Stimulated activated CD4-positive, alpha-beta T cell treated with anti-CD3 and anti-CD28 coated beads, Interleukin-15, amount 100 ng/mL, for 48 hours (primary cell): ENCODE measurements around the gene ANXA7.
"Not testable (repeated sequence)": the region's sequence is repeated elsewhere in the genome, so short reads cannot be mapped to it uniquely, and the experiment has no call there.

Experiments used
- DNase-seq, 2 donors: peaks; one replicate each; pipeline ENCODE4 v3.0.0-alpha.2; 2020; ENCODE audit warnings: low read depth in 2 of 2

The ANXA7 gene

DNA sequence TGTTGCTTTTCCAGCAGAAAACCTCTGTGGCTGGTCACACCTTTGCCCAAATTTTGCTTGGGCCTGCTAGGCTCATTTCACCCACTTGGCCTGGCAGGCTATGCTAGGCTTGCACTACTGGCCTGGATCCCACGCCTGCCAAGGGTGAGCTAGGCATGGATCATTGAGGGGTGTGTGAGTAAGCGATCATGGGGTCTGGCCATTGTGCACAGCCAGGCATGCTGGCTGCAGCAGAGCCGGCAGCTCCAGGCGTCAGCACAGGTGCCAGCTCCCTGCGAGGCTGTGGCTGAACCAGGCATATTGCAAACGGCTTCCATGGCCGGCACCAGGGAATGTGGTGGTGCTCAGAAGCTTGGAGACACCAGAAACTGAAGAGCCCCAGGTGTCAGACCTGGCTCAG, 74.4 kb downstream of the ANXA7 start:
- DNase-seq: no peak

DNA sequence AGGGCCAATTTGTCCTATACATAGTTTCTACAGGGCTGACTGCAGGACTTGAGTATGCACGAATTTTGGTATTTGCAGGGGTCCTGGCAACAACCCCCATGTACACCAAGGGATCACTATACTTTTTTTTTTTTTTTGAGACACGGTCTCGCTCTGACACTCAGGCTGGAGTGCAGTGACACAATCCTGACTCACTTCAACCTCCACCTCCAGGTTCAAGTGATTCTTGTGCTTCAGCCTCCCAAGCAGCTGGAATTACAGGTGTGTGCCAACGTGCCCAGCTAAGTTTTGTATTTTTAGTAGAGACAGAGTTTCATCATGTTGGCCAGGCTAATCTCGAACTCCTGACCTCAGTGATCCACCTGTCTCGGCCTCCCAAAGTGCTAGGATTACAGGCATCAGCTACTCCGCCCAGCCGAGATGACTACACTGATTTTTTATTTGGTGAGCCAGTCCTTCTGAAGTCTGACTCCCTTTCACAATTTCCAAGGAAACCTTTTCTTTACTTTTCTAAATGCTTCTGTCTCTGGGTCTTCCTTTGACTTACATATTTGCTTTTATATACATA, 75.0 kb downstream of the ANXA7 start:
- no peak for DNase-seq

GRCh38 chr10:73333202-73333601, 80.7 kb downstream of the ANXA7 start:
- DNase-seq: no peak

- DNase-seq: no peak
Measured at GRCh38 chr10:73332379-73332778, 81.5 kb downstream of the ANXA7 start.

- not testable (repeated sequence) for DNase-seq
Measured at GRCh38 chr10:73328523-73328922, 85.3 kb downstream of the ANXA7 start.

GRCh38 chr10:73325290-73325689, 88.6 kb downstream of the ANXA7 start:
- not testable (repeated sequence) for DNase-seq
